Stimulated activated naive CD8-positive, alpha-beta T cell treated with anti-CD3 and anti-CD28 coated beads, Interleukin-15, amount 100 ng/mL, for 72 hours (primary cell): ENCODE data around the gene WDR6.

Experiments
- ATAC-seq: fragments of 150-1000 bp; cut with Tn5 transposase; 2 replicates; pipeline ENCODE4 v1.10.0; 2021; ENCODE audit warnings: mild to moderate bottlenecking, moderate library complexity
- DNase-seq, 2 donors: peaks; one replicate each; pipeline ENCODE4 v3.0.0; 2021 to 2022
- H3K27ac Mint-ChIP-seq, 2 donors: one replicate each; pipeline ENCODE4 v1.8.0; 2022; ENCODE audit warnings: mild to moderate bottlenecking in 2 of 2, mixed read lengths in 2 of 2, moderate library complexity in 2 of 2
- H3K27me3 Mint-ChIP-seq: one replicate; pipeline ENCODE4 v1.8.0; 2022; ENCODE audit warnings: mixed read lengths
- H3K4me1 Mint-ChIP-seq: one replicate; pipeline ENCODE4 v1.8.0; 2022; ENCODE audit warnings: mild to moderate bottlenecking, mixed read lengths
- H3K4me3 Mint-ChIP-seq, 2 donors: one replicate each; pipeline ENCODE4 v1.8.0; 2022; ENCODE audit warnings: mild to moderate bottlenecking in 2 of 2, mixed read lengths in 2 of 2, moderate library complexity in 1 of 2
- H3K9me3 Mint-ChIP-seq, 2 donors: one replicate each; pipeline ENCODE4 v1.8.0; 2022; ENCODE audit warnings: mixed read lengths in 2 of 2

Gene WDR6

DNA sequence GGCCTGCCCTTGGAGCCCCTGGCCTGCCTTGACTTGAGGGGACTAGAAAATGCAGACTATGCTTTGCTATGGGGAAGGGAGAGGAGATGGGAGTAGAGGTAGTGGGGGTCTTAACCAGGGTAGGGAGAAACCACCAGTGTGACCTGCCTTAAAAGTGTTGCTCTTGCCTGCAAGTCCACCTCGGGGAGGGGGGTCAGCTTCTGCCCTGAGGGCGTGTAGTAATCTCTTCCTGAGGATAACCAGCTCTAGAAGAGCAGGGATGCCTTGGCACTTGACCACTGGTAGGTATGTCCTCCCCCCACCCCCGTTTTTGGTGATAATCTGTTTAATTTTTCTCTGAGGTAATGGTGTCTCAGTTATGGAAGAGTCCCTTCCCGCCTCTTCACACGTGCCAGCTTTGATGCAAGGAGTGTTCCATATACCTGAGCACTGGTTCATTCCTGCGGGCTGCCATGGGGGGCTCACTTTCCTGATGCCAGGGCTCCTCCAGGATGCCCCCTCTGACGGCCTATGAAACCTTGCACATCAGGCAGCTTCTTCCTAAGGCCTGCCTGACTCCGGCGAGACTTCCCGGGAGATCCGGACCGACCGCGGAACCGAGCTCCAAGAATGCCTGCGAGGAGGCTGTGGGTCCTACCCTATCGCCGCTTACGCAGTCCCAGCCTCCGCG is 17.9 kb upstream of the WDR6 start:
- Mint-ChIP-seq H3K27me3 (no peaks in the 10 kb centered on the region), H3K27ac (peak overlapping the region; percentile 90 to 98), H3K9me3 (no peaks in the 10 kb centered on the region), H3K4me3 (peak overlapping the region; percentile 87 to 98), H3K4me1 (peaks cover 70% of the 10 kb centered on the region)
- ATAC-seq (peak; percentile 2), DNase-seq (no peak)

DNA sequence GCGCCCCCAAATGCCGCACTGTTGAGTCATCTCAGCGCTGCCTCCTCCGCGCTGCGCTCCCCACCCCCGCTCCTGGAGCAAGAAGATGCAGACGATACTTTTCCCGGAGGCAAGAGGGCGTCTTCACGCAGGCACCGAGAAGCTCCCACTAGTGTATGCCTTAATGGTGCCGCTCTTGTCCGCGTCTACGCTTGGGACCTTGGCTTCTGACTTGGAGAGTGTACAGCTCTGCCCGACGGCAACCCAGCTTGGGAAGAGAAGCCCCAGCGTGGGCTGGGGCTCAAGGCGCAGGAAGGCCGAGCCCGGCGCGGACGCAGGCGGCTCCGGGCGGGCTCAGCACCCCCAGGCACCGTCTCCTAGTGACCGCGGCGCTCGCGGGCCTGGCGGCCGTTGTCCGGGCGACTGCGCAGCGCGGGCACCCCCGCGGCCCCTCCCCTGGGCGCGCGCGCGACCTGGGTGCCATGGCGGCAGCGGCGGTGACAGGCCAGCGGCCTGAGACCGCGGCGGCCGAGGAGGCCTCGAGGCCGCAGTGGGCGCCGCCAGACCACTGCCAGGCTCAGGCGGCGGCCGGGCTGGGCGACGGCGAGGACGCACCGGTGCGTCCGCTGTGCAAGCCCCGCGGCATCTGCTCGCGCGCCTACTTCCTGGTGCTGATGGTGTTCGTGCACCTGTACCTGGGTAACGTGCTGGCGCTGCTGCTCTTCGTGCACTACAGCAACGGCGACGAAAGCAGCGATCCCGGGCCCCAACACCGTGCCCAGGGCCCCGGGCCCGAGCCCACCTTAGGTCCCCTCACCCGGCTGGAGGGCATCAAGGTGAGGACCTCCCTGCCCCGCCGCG is 17.2 kb upstream of the WDR6 start, which contains the start of gene P4HTM:
P4HTM (plus strand) TSS at position 446 of the 840 bp plus-strand sequence; CDS start at position 462, 16 bp downstream.
- peak within 1 kb of the TSS; percentile 91 to 98 for H3K4me3 Mint-ChIP-seq

GRCh38 chr3:48990636-48991469 is 16.3 kb upstream of the WDR6 start:
- ATAC-seq = peak; percentile 29
- peaks cover 77% of the 10 kb centered on the region for H3K4me1 Mint-ChIP-seq
- no peaks in the 10 kb centered on the region for H3K9me3 Mint-ChIP-seq
- peak overlapping the region; percentile 91 to 95 for H3K4me3 Mint-ChIP-seq
- no peaks in the 10 kb centered on the region for H3K27me3 Mint-ChIP-seq
- peak overlapping the region; percentile 96 to 97 for H3K27ac Mint-ChIP-seq
- peak in 1 of 2 donors; percentile 41 for DNase-seq

More for the DNA sequence above, 17.2 kb upstream of the WDR6 start, which contains the start of gene P4HTM:
- no peaks in the 10 kb centered on the region for H3K27me3 Mint-ChIP-seq
- no peaks in the 10 kb centered on the region for H3K9me3 Mint-ChIP-seq
- ATAC-seq = peak; percentile 84
- H3K4me1 Mint-ChIP-seq = peaks cover 78% of the 10 kb centered on the region
- H3K27ac Mint-ChIP-seq = peak within 1 kb of the TSS; percentile 96 to 98
- DNase-seq = peak; percentile 82 to 88

- DNase-seq = no peak
- no peak for ATAC-seq
- peaks cover 67% of the 10 kb centered on the region for H3K4me1 Mint-ChIP-seq
- H3K4me3 Mint-ChIP-seq = peak overlapping the region; percentile 91 to 95
- no peaks in the 10 kb centered on the region for H3K9me3 Mint-ChIP-seq
- peak overlapping the region in 1 of 2 donors; percentile 27 for H3K27ac Mint-ChIP-seq
- no peaks in the 10 kb centered on the region for H3K27me3 Mint-ChIP-seq
Observed at GRCh38 chr3:48991851-48992545, 15.2 kb upstream of the WDR6 start.

DNA sequence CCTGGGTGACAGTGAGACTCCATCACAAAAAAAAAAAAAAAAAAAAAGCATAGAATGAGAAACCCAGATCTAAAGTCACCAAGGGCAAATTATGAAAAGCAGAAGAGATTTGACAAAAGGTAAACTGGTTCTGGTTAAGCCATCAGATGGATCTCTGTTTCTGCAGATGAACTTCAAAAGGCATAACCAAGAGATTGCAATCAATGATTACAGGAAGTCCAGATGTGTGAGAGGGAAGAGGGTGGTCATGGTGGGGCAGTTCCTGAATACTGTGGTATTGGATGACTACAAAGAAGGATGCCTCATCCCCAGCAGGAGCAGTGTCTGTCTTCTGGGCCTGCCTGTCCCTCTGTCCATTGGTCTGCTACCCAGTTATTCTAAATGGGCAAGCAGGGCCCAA is 13.4 kb upstream of the WDR6 start:
- ATAC-seq (no peak), DNase-seq (no peak)
- Mint-ChIP-seq H3K4me3 (no peak overlapping the region), H3K9me3 (no peaks in the 10 kb centered on the region), H3K4me1 (peaks cover 60% of the 10 kb centered on the region), H3K27me3 (no peaks in the 10 kb centered on the region), H3K27ac (peak overlapping the region in 1 of 2 donors; percentile 10)

DNA sequence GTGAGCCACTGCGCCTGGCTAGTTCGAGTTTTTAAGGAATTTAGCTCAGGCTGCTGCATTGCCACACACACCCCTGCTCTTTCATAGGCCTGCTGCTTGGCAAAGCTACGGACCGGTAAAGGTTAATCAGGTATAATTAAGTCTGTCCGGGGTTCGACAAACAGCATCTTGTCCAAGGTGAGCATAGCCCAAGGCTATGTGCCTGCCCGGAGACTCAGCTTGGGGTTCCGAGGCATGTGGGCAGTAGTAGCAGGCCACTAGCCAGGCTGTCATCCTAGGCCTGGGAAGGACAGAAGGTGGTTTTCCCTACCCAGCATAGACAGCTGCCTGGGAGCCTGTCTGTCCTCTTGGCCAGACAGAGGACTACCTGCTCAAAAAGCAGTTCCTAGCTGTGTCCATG is 10.6 kb upstream of the WDR6 start:
- Mint-ChIP-seq H3K4me3 (no peak overlapping the region), H3K4me1 (peaks cover 44% of the 10 kb centered on the region), H3K27me3 (no peaks in the 10 kb centered on the region), H3K27ac (no peak overlapping the region), H3K9me3 (no peaks in the 10 kb centered on the region)
- DNase-seq (no peak), ATAC-seq (no peak)

- Mint-ChIP-seq H3K4me3 (no peak overlapping the region), H3K4me1 (peaks cover 43% of the 10 kb centered on the region), H3K27ac (no peak overlapping the region), H3K9me3 (no peaks in the 10 kb centered on the region), H3K27me3 (no peaks in the 10 kb centered on the region)
- ATAC-seq (peak; percentile 39), DNase-seq (no peak)
Observed at GRCh38 chr3:48997102-48997635, 10.0 kb upstream of the WDR6 start.

GRCh38 chr3:48997714-48998637 is 9.2 kb upstream of the WDR6 start:
- ATAC-seq (no peak), DNase-seq (no peak)
- no peaks in the 10 kb centered on the region for H3K27me3 Mint-ChIP-seq
- H3K9me3 Mint-ChIP-seq = no peaks in the 10 kb centered on the region
- peaks cover 37% of the 10 kb centered on the region for H3K4me1 Mint-ChIP-seq
- peak overlapping the region in 1 of 2 donors; percentile 69 for H3K27ac Mint-ChIP-seq
- H3K4me3 Mint-ChIP-seq = no peak overlapping the region

GRCh38 chr3:48999085-48999858 is 7.9 kb upstream of the WDR6 start:
- no peaks in the 10 kb centered on the region for H3K27me3 Mint-ChIP-seq
- no peak for DNase-seq
- ATAC-seq = no peak
- H3K4me3 Mint-ChIP-seq = no peak overlapping the region
- no peaks in the 10 kb centered on the region for H3K9me3 Mint-ChIP-seq
- H3K27ac Mint-ChIP-seq = peak overlapping the region in 1 of 2 donors; percentile 36
- peaks cover 25% of the 10 kb centered on the region for H3K4me1 Mint-ChIP-seq

- no peak for DNase-seq
- Mint-ChIP-seq H3K4me3 (no peak overlapping the region), H3K27me3 (no peaks in the 10 kb centered on the region), H3K27ac (peak overlapping the region in 1 of 2 donors; percentile 64), H3K4me1 (peaks cover 14% of the 10 kb centered on the region), H3K9me3 (no peaks in the 10 kb centered on the region)
- ATAC-seq = no peak
Observed at GRCh38 chr3:49001155-49001554, 6.0 kb upstream of the WDR6 start.

DNA sequence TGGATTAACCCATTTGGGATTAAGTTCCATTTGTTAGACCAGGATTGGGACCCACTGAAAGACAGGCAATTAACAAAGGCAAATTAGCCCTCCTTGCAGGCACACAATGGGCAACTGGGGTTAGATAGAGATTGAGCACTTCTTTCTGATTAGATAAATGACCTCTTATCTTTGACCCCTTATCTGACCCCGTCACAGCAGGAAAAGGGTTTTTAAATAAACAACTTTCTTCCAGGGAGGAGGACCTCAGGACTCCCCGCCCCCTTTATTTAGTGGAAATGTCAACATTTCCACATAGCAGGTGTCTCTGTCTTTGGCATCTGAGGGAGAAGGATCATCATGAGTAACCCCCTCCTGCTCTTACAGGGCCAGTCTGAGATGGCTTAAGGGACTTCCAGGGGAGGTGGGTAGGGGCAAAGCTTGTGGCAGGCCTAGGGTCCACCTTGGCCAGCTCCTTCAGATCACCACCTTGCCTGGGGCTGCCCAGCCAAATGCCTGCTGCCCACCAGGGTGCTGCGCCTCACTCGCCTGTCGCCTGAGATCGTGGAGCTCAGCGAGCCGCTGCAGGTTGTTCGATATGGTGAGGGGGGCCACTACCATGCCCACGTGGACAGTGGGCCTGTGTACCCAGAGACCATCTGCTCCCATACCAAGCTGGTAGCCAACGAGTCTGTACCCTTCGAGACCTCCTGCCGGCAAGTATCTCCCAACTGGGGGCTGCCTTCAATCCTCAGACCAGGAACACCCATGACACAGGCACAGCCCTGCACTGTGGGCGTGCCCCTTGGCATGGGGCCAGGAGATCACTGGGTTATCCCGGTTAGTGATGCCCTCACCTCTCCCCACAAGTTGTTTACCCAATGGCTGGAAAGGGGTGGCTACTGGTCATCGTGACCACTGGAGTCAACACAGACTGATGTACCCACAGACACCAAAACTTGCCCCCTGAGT is 2.6 kb upstream of the WDR6 start:
- no peak overlapping the region for H3K4me3 Mint-ChIP-seq
- DNase-seq (no peak), ATAC-seq (no peak)
- no peaks in the 10 kb centered on the region for H3K9me3 Mint-ChIP-seq
- no peaks in the 10 kb centered on the region for H3K27me3 Mint-ChIP-seq
- H3K27ac Mint-ChIP-seq = no peak overlapping the region
- peaks cover 32% of the 10 kb centered on the region for H3K4me1 Mint-ChIP-seq

DNA sequence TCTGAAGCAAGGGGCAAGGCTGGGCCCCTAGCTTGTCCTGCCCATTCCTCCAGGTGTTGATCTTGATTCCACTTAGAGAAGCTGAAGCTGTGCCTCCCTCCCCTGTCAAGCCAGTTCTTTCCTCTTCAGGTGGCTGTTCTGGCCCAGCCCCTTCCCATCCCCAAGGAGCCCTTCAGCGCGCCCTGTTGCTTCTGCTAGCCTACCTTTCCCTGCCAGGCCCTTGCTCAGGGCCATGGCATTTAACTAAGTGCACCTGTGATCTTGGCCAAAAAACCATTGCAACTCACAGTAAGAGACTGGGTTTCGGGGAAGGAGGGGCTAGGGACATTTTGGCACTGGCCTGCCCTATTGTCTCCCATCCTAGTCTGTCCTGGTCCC is 1.9 kb upstream of the WDR6 start:
- ATAC-seq = no peak

More for the DNA sequence above, 1.9 kb upstream of the WDR6 start:
- Mint-ChIP-seq H3K27ac (no peak overlapping the region), H3K9me3 (no peaks in the 10 kb centered on the region), H3K4me1 (peaks cover 36% of the 10 kb centered on the region), H3K27me3 (no peaks in the 10 kb centered on the region), H3K4me3 (no peak overlapping the region)
- DNase-seq = no peak
